Measurements from ENCODE around the gene PTP4A2. TPM values are rescaled to one million over a fixed set of nuclear protein-coding genes. Genes with fewer than 3 reads are reported as not detected.

Gene PTP4A2
- total RNA-seq, 4 donors from 2014 or later, result 276 to 567 (median 333) TPM

DNA sequence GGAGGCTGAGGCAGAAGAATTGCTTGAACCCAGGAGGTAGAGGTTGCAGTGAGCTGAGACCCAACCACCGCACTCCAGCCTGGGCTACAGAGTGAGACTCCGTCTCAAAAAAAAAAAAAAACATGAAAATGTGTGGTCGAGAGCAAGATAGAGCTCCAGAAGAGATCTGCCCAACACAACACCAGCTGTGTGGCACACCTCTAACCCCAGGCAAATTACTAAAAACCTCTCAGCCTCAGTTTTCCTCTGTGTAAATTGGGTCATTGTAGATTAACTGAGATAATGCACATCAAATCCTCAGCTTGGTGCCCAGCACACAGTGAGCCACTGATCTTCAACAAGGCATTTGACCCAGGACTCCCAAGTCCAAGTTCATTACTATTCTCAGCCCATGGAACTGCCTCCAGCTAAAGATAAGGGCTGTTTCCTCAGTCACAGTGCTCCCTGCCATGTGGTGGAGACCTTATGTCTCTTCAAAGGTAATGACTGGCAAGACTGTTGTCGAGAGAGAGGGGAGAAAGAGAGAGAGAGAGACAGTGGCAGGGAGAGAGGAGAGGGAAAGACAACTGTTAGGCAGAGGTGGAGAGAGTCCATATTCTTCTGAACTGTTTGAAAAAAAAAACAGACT lies 58.1 kb downstream of the PTP4A2 start:
- no peak for DNase-seq
- H3K4me1 ChIP-seq, result no peaks in the 10 kb centered on the region
- H3K36me3 ChIP-seq, result no peaks in the 10 kb centered on the region
- intact Hi-C loops (cut with DNase I; ENCODE audit: low total_unique reads), result no loop called here
- H3K4me3 ChIP-seq, result no peak overlapping the region
- H3K9me3 ChIP-seq, result no peaks in the 10 kb centered on the region
- H3K27ac ChIP-seq, result no peak overlapping the region
- TF ChIP-seq POLR2A (IDR thresholded peaks at IDR 0.05), result no peak
- no peak for TF ChIP-seq CTCF (IDR thresholded peaks at IDR 0.05)
- H3K27me3 ChIP-seq, result no peaks in the 10 kb centered on the region

GRCh38 chr1:31878058-31878457 lies 60.1 kb downstream of the PTP4A2 start:
- Histone ChIP-seq H3K9me3 (no peaks in the 10 kb centered on the region), H3K27ac (no peak overlapping the region), H3K27me3 (no peaks in the 10 kb centered on the region), H3K4me3 (no peak overlapping the region), H3K4me1 (no peaks in the 10 kb centered on the region), H3K36me3 (no peaks in the 10 kb centered on the region)
- intact Hi-C loops (cut with DNase I; ENCODE audit: low total_unique reads), result no loop called here
- no peak for DNase-seq
- no peak for TF ChIP-seq CTCF (IDR thresholded peaks at IDR 0.05)
- no peak for TF ChIP-seq POLR2A (IDR thresholded peaks at IDR 0.05)

GRCh38 chr1:31877544-31877943 lies 60.6 kb downstream of the PTP4A2 start:
- H3K36me3 ChIP-seq, result no peaks in the 10 kb centered on the region
- no peak for DNase-seq
- no peak overlapping the region for H3K27ac ChIP-seq
- intact Hi-C loops (cut with DNase I; ENCODE audit: low total_unique reads), result no loop called here
- no peaks in the 10 kb centered on the region for H3K27me3 ChIP-seq
- H3K9me3 ChIP-seq, result no peaks in the 10 kb centered on the region
- H3K4me3 ChIP-seq, result no peak overlapping the region
- no peak for TF ChIP-seq CTCF (IDR thresholded peaks at IDR 0.05)
- TF ChIP-seq POLR2A (IDR thresholded peaks at IDR 0.05), result no peak
- H3K4me1 ChIP-seq, result no peaks in the 10 kb centered on the region

DNA sequence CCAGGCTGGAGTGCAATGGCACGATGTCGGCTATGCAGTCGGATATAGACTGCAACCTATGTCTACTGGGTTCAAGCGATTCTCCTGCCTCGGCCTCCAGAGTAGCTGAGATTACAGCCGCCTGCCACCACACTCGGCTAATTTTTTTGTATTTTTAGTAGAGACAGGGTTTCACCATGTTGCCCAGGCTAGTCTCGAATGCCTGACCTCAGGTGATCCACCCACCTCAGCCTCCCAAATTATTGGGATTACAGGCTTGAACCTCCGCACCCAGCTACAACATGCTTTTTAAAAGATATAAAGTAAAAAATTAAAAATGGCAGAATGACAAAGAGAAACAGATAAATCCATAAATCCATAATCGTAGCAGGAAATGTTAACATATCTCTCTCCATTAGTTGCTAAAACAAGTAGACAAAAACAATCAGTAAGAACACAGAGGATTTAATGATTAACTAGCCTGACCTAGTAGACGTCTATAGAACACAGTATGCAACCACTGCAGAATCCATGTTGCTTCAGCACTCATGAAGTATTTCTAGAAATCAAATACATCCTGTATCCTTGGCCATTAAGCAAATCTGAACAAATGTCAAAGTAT lies 62.4 kb downstream of the PTP4A2 start:
- TF ChIP-seq CTCF (IDR thresholded peaks at IDR 0.05) (no peak), POLR2A (IDR thresholded peaks at IDR 0.05) (no peak)
- Histone ChIP-seq H3K27me3 (no peaks in the 10 kb centered on the region), H3K9me3 (no peaks in the 10 kb centered on the region), H3K36me3 (no peaks in the 10 kb centered on the region), H3K27ac (no peak overlapping the region), H3K4me1 (no peaks in the 10 kb centered on the region), H3K4me3 (no peak overlapping the region)
- intact Hi-C loops (cut with DNase I; ENCODE audit: low total_unique reads), result no loop called here
- DNase-seq, result no peak

GRCh38 chr1:31874942-31875341 lies 63.2 kb downstream of the PTP4A2 start:
- intact Hi-C loops (cut with DNase I; ENCODE audit: low total_unique reads), result no loop called here
- Histone ChIP-seq H3K27me3 (no peaks in the 10 kb centered on the region), H3K36me3 (no peaks in the 10 kb centered on the region), H3K9me3 (no peaks in the 10 kb centered on the region), H3K27ac (no peak overlapping the region), H3K4me1 (no peaks in the 10 kb centered on the region), H3K4me3 (no peak overlapping the region)
- TF ChIP-seq CTCF (IDR thresholded peaks at IDR 0.05) (no peak), POLR2A (IDR thresholded peaks at IDR 0.05) (no peak)
- no peak for DNase-seq

Data from uterus (tissue), 4 donors.